ENCODE results near the gene ALDH9A1.

The ALDH9A1 gene

GRCh38 chr1:165616054-165616612 lies 82.2 kb downstream of the ALDH9A1 start:
- DNase-seq: no peak
